ENCODE results near the gene LRCH1.

DNA sequence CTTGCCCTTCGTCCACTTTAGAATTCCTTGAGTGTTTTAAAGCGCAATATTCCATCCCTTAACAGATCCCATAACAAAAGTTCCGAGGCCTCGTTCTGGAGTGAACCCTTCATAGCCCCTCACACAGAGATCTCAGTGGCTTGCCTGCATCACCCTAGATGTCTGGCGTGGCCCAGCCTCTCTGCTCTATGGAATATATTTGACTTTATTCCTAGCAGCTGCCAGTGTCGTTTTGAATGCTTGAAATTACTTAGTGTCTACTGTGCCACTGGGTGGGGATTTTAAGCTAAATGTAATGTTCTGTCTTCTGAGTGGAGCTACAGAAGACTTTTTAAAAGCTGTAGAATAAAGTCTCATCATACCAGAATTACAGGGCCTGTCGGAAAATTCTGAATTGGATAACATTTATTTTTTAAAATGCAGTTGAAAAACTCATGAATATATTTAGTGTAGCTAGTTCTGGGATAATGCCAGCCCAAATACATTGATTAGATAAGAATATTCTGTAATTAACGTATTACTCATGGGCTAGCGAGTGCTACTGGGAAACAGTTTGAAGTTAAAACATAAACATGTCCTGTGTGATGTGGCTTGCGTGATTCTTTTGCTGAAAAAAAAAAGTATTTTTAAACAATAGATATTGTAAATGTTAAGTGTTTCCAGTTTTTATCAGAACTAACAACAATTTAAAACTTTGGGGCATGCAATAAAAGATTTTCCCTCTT lies 132.2 kb downstream of the LRCH1 start:
- TF ChIP-seq, protein P1, sequence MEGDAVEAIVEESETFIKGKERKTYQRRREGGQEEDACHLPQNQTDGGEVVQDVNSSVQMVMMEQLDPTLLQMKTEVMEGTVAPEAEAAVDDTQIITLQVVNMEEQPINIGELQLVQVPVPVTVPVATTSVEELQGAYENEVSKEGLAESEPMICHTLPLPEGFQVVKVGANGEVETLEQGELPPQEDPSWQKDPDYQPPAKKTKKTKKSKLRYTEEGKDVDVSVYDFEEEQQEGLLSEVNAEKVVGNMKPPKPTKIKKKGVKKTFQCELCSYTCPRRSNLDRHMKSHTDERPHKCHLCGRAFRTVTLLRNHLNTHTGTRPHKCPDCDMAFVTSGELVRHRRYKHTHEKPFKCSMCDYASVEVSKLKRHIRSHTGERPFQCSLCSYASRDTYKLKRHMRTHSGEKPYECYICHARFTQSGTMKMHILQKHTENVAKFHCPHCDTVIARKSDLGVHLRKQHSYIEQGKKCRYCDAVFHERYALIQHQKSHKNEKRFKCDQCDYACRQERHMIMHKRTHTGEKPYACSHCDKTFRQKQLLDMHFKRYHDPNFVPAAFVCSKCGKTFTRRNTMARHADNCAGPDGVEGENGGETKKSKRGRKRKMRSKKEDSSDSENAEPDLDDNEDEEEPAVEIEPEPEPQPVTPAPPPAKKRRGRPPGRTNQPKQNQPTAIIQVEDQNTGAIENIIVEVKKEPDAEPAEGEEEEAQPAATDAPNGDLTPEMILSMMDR (IDR thresholded peaks at IDR 0.05), result no peak
- TF ChIP-seq POLR2A (IDR thresholded peaks at IDR 0.05), result no peak

Measured in lower leg skin (tissue), 3 donors.